Measurements from ENCODE around the gene ACIN1.

The ACIN1 gene

DNA sequence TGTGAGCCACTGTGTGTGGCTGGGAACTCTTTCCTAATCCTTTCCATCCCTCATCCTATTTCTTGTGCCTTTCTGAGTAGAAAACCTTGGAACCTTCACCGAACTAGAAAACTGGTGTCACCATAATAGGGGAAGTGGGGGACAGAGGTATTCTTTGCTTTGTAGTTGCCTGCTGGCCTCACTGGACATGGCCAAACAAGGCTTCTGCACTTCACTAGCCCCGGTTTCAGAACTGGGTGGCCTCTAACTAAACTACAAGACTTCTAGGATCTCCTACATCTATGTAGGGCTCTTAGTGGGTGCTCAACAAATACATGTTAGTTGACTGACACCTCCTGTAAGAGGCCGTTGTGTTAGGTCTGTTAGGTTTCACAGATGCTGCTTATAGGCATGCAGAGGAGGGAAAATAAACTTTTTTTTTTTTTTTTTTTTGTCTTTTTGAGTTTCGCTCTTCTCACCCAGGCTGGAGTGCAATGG lies 10.4 kb upstream of the ACIN1 start:
- DNase-seq: no peak

DNA sequence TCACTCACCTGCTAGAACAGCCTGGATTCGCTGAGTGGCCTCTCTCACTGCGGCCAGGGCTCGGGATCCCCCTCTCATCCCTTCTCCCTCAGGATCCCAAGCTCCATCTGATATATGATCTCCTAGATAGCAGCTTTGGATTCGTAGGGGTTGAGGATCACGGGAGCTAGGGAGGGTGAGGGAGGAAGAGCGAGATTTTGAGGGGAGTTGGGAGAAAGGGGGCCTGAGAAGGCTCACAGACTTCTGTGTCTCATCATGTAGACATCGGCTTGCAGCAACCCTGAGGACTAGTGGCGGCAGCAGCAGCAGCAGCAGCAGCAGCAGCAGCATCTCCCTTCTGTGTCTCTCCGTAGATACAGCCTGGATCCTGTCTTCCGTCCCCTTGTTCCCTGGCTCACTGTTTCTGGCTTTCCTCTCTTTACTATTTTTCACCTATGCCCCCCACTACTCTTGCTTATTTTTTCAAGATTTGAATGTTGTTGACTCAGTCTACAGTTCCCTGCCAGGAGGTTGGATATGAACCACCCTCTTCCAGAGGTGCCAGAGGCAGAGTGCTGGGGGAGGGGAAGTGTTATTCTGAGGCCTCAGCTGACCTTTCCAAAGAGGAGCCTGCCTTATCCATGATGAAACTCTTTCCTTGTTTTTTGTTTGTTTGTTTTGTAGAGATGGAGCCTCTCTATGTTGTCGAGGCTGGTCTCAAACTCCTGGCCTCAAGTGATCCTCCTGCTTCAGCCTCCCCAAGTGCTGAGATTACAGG lies 9.8 kb upstream of the ACIN1 start, which contains the start of gene CIROP:
TSS of gene CIROP (minus strand) at position 399 of the 757 bp plus-strand sequence. CDS start at position 330, 69 bp downstream.
- no peak for DNase-seq

DNA sequence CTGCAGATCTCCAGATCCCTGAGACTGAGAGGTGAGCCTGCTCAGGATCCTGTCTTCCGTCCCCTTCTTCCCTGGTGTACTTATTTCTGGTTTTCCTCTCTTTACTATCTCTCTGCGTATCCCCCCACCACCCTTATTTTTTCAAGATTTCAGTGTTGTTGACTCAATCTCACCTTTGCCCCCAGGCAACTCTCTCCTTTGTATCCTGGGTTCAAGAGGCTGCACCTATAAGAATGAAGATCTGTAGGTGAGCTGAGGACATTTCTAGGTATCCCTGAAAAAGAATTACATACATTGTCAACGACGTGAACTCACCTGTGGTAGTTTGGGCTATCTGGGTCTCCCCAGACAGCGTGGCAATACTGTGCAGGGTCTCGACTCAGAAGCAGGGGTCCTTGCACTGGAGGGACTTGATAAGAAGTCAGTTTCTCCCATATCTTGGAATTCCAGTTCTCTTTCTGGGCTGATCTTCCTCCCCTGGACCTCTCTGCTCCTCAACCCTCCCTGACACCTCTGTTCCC lies 9.2 kb upstream of the ACIN1 start:
- DNase-seq: no peak

DNA sequence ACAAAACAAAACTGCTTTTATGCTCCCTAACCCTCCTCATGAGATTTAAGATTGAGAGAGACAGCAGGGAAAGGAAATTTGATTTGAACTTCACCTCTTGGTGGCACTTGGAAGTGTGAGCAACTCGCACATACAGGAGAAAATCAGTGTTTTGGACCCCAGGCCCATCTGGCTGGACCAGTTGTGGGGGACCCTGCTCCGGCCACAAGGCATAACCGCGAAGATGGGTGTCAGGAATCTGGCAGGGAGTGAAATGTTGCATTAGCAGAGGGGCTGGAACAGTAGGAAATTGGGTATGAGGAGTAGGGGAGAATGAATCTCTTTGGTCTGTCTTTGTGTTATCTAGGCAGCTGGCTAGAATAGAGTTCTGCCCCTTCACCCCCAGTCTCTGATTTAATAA lies 8.6 kb upstream of the ACIN1 start:
- DNase-seq: no peak

DNA sequence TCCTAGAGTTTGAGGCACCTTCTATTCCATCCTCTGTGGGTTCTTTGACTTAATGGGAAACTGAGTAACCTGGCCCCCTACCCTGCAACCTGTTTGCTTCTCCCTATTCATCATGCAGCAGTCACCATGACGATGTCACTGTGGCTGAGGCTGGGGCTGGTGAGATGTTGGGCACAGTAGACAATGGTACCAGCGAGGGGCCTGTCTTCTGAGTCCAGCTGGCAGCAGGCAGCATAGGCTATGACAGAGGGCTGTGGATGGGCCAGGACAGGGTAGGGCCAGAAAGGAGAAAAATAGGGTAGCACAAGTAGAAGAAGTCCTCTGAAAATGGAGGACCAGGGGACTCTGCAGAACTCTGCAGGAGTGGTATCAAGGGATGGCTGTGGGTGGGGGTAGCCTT lies 7.9 kb upstream of the ACIN1 start:
- DNase-seq: no peak

DNA sequence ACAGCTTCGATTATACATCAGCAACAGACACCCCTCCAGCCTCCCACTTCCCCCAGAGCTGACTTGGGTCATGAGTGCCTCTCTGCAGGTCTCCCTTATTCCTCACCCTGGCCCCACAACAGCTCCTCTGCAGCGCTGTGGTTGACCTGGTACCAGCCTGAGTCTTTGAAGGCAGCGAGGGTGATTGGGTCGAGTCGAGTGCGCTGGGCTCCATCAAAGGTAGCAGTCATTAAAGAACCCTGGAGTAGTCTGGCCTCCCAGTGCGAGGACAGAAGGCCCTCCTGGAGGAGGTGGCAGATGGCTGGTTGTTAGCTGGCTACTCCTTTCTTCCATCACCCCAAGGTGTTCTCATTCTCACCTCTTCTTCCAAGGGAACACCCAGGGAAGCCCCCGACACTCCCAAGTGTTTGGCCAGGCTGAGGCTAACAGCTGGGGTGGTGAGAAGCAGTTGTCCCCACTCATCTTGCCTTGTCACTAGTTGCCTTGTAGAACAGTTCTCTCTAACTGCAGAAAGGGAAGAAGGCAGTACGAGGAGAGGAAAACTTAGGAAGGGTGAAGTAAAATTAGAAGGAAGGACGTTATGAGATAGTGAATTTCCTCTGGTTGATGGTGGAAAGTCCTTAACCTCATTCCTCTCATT lies 7.2 kb upstream of the ACIN1 start:
- DNase-seq: no peak

DNA sequence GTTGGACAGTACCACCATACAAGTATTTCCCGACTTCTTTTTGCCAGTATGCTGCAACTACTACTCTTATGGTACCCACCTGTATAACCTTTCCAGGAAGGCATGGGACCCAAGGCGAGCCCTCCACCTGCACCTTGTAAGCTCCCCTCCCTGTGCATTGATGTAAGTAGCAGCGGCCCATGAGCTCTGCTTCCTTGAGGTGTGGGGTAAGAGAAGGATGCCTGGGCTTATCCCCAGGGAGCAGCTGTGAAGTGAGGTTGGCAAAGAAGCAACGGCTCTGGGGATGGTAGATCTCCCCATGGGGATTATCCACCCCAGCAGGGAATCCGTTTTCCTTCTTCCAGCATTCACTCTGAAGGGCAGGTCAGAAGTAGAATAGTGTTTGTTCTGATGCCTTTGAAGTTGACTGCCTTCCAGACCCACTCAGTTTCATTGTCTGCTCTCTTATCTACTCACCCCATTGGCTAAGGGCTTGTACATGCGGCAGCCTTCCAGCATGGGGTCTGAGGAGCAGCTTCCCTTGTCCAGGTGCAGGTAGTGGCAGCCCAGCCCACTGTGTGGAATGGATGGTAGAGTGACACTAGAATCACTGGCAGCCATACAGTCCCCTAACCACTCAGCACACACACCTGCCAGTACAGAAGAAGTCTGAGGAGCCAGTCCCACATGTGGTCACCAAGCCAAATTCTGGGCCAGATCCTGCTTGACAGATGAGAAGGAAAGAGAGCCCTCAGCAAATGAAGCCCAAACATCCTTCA lies 6.5 kb upstream of the ACIN1 start:
- no peak for DNase-seq

DNA sequence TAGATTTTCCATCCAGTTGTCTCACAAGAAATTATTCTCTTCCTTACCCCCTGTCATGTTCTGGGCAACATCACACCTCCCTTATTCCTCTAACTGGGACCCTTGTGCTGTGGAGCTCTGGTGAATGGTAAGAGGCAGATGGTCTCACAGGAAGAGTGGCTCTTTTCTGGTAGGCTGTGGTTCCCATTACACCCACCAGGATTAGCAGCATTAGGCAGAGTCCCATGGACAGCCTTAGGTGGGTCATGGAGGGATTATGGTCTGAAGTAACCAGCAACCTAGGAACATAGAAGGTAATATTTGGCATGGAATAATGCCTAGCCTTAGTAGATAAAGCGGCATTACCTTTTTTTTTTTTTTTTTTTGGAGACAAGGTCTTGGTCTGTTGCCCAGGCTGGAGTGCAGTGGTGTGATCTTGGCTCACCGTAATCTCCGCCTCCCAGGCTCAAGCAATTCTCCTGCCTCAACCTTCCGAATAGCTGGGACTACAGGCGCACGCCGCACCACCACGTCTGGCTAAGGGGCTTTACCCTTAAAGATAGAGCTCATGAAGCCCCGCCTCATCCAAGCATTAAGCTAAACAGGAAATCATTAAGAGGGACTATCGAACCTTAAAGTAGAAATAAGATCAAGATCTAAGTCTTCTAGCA lies 4.4 kb upstream of the ACIN1 start:
- DNase-seq: no peak

DNA sequence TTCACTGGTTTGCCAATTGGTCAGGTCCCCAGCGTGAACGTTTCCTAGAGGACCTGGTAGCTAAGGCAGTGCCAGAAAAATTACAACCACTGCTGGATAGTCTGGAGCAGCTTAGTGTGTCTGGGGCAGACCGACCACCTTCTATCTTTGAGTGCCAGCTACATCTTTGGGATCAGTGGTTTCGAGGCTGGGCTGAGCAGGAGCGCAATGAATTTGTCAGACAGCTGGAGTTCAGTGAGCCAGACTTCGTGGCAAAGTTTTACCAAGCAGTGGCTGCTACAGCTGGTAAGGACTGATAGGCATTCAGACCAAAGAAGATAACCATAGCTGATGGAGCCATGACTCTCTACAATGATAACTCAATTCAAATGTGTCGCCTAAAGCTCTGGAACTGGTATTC lies 2.9 kb upstream of the ACIN1 start:
- DNase-seq: no peak

DNA sequence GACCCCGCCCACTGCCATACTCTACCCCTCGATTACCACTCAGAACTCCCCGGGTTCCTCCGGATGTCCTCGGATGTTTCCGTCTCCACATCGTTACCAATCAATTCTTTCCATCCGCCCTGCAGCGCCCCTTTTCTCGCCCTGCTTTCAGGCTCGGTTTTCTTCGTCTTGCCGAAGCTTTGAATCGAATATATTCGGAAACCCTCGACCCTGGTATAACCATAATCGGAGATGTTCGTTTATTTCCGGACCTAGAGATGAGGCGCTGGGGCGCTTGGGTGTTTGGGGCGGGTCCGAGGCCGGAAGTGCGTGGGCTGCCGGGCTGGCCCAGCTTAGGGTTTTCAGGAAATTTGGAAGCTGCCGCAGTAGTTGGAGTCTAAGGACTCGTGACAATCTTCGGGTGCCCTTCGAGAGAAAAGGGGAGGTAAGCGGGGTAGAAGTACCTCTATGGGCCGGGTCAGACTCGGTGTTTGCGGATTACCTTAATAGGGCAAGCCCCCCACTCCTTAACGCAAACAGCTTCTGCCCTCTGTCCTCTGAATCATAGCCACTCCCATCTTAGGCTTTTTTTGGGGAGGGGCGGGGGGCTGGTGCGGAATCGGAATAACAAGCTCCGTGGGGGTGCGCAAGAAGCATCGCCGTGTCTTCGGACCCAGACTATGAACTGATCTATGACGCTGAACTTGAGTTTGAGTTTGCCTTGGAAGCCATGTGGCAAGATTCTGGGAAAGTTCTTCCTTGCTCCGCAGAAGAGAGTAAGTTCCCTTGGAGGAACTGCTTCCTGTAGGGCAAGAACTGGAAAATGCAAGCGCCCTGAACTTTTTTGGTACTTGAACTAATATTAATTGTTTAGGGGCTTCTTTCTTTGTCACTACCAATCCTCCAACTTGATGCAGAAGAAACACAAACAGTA lies 516 bp upstream of the ACIN1 start, which contains the start of gene C14orf119:
TSS of gene C14orf119 (plus strand) at position 310 of the 913 bp plus-strand sequence. CDS start 2,154 bp downstream, outside the sequence.
- peak; percentile 99 for DNase-seq

DNA sequence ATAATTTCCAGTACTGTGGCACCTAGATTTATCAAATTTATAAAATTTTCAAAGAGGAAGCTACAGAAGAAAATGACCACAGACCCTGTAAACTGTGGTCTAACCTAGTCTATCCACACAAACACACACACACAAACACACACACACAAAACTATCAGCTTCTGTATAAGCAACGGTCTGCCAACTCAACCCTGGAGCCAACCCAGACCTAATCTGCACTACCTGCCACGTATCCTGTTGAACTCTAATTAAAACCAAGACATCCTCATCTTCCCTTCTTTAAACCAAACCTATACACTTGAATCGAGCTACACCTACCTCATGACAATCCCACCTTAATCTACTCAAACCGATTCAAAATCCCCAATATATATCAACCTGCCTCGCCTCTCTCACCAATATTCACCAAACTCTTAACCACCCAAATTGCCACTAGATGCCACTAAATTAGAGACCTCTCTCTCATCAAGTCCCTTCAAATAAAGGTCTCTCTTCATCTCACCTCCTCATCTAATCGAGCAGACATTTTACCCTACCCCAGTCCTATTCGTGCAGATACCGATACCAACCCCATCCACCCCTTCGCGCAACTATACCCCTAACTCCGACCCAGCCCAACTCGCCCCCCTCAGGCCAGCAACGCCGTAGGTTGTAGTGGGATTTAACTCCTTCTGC lies 808 bp downstream of the ACIN1 start:
- peak; percentile 87 for DNase-seq

DNA sequence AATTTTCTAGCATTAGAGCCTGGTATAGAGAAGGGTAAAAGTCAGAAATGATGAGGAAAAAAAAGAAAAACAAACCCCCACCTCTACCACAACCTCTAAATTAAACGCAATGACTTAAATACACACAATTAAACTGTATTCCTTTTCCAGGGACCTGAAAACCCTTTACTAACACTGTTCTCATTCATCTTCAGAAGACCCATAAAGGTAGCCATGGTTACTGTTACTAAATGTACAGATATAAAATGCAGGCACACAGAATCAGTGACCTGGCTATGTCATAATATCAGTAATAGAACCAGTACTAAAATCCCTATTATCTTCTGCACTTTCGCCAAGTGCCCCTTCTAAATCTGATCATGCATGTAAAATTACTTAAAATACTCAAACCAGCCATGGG lies 1.4 kb downstream of the ACIN1 start:
- no peak for DNase-seq

DNA sequence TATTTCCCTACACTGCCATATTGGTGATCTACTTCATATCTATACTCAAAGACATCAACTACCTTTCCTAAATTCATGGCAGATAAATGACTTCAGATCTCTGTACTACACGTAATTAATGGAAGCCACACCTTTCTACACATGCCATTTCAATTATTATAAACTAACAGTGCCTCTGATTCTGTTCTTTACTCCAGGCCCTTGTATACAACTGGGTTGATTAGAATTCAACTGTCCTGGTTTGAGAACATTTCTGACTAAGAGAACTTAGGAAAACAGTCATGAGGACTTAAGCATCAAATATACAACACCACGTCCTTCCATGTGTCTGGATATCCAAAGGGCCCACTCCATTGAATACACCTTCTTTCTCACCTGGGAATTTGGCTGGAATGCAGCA lies 1.8 kb downstream of the ACIN1 start:
- no peak for DNase-seq

DNA sequence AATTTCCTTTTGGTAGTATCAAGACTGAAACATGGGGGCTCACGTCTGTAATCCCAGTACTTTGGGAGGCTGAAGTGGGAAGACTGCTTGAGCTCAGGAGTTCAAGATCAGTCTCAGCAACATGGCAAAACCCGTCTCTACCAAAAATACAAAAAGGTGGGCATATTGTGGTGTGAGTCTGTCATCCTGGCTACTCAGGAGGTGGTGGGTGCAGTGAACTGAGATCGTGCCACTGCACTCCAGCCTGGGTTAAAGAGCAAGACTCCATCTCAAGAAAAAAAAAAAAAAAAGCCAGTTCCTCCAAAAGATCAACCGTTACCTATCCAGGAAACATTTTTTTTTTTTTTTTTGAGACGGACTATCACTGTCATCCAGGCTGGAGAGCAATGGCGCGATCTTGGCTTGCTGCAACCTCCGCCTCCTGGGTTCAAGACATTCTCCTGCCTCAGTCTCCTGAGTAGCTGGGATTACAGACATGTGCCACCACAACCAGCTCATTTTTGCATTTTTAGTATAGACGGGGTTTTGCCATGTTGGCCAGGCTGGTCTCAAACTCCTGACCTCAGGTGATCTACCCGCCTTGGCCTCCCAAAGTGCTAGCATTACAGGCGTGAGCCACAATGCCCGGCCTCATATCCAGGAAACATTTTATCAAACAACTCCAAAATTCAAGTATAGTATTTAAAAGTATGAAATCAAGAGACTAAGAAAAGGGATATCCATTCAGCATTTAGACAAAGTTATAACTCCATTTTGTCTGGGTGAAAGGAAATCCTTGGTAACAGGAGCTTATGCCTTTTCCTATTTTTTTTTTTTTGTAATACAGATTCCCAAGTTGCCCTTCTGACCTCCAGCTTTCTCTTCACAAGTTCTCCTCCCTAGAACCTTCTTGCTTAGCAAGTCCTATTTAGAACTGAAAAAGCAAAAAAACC lies 3.4 kb downstream of the ACIN1 start:
- DNase-seq: no peak

DNA sequence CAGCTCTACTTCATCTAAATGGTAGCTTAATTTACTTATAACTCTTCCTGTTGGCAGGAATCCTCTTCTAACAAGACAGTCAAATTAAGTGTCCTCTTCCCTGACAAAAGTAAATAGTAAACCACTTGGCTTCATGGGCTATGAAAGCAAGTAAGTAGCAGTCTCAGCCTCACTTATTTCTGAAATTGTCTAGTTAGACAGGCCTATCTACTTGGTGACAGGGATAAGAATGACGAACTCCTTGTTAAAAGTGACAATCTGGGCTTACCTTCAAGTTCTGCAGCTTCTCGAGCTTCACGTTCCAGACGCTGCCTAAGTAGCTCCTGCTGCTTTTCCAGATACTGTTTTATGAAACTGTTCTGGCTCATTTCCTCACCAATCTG lies 4.7 kb downstream of the ACIN1 start:
- DNase-seq: no peak

DNA sequence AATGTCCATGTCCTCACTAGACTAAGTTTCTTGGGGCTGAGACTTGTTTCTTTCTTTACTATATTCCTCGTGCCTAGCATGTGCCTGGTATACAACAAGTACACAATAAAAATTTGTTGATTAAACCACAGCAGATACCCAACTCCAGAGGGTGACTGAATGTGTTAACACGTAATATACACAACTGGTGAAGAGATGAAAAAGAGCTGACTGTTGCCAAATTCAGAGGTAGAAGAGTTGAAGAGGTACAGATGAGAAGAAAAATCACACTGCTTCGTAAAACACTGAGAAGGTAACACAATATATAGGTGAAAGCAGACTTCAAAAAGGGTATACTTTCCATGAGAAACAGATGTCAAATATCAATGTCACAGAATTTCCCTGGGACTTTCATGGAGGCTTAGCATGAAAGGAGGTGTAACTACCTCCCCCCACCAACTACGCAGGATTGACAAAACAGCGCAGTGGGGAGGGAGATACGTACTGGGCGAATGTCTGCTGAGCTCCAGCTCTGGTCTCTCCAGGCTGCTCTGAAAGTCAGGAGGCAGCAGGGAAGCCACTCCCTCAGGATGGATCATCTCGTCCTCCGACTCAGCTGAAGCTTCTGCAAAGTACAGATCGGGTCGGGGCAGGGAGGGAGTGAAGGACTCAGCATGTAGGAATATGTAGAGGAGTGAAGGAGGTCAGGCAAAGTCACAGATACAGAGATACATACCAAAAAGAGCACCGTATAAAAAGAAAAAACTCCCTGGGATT lies 5.3 kb downstream of the ACIN1 start:
- no peak for DNase-seq

DNA sequence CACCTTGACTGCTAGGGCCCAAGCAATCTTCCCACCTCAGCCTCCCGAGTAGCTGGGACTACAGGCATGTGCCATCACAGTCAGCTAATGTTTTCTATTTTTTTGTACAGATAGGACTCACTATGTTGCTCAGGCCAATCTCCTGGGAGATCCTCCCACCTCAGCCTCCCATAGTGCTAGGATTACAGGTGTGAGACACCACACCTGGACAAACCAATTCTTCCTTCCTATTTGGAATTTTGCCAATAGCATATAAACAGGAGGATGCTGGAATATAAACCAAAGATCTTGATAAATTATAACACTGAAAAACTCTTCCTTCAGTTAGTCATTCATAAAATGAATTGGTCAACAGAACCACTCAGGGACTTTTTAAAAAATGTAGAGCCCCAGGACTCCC lies 8.4 kb downstream of the ACIN1 start:
- no peak for DNase-seq

DNA sequence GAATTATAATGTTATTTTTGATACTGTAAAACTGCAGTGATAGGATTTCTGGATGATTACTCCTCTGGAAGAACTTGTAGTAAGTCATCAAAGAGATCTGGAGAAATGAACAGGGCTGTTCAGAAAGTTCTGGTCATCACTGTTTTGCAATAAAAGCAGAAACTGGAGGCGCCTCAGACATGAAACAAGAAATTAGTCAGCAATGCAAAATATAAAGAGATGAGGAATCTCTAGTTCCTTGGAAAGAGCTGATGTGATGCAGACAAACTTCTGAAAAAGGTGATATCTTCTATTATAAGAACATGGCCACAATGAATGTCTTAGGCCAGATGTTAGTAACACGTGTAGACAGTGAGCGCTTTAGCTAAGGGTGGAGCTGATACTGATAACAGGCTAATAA lies 9.5 kb downstream of the ACIN1 start:
- no peak for DNase-seq

DNA sequence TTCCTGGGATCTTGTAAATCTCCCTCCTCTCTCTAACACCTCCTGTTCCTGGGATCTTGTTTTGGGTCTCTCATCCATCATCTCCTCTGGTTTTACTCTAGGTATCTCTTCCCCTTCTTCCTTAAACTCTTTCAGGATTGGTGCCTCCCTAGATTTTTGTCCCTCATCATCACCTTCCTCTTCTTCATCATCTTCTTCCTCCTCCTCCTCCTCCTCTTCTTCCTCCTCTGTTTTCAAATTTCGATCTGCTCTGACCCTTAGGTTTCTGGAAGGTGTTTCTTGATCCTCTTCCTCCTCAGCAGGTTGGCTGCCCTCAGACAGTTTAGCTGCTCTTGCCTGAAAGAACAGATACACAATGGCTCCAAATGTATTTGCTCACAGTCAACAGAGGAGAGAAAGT lies 14.5 kb downstream of the ACIN1 start:
- no peak for DNase-seq

All from CD4-positive, alpha-beta T cell treated with Interleukin-15 for 1 hour (primary cell).